Measurements from ENCODE around the gene ZNF488.

Gene ZNF488

DNA sequence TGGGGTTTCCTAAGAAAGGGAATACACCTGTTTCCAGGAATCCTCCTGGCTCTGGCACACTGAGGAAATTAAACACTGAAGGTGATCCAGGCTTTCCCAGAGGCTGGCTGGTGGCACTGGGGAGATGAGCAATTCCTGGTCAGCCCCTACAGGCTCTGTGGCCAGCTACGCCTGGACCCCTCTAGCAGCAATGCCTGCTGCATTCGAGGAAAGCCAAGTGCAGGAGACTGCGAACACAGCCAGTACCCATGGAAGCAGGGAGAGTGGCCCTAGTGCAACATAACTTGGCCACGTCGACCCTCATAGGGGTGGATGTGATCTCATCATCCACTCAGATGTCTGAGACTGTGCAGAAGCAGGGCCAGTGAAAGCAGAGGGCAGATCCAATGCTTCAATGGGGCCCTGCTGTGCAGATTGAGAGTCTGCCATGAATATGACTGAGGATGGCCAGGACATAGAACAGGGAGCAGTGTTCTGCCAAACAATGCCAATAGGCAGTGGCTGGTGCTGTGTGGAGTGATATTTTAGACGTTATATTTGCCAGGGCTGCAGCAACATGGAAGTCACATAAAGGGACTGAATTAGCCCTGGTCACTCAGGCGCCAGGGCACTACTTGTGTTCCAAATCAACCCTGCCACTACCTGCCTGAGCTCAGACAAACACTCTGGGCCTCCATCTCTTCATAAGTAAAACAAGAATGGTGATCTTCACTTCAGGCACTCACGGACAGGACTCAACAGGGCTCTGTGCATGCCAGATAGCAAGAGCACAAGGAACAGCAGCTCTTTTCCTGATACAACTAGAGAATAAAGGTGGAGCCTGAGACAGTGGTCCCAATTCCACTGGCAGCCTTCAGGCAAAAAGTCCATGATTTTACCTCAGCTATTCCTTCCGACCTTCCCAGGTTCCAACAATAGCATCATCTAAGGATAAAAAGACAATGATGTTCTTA, 2.4 kb downstream of the ZNF488 start:
- DNase-seq (ENCODE audit: low read depth, low spot score) = no peak

DNA sequence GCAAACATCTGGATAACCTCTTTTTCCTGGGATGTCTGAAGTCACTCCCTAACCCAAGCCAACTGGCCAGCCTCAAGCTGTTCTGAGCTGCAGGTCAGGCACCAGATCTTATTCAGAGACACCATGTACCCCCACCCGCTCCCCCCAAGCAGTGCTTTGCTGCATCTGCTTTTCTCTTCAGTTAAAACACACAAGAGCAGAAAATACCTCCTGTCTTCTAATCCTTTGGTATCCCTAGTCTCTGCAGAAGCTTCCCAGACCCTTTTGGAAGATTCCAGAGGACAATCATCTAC, 3.0 kb downstream of the ZNF488 start:
- DNase-seq (ENCODE audit: low read depth, low spot score) = no peak

DNA sequence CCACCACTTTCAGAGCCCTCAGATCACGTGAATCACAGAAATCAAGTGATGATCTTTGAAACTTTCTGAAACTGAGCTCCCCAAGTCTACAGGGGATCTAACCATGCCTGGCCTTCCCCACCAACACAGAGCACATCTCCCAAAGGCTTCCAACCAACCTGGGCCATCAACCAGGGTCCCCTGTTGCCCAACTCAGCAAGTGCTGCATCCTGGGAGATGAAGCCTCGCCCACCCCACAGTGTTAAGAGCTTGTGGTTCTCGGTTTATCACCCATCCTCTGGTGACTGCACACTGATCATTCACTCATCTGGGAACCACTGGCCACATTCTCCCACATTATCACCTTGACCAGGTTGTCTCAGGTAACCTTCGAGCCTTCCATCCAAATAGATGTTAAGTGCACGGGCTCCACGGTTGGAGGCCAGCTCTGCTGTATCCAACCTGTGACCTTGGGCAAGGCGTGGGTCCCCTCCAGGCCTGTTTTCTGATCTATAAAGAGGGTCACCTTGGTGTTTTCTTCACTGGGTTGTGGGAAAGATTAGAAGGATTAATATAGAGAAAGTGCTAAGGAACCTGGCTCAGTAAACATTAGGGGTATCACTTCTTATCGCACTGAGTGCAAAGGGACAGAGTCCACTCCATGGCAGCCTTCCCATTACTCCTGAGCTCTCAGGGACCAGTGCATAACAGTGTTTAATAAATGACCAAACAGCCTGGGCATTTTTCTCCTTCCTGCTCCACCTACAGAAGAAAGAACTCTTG, 3.6 kb downstream of the ZNF488 start:
- DNase-seq (ENCODE audit: low read depth, low spot score) = no peak

DNA sequence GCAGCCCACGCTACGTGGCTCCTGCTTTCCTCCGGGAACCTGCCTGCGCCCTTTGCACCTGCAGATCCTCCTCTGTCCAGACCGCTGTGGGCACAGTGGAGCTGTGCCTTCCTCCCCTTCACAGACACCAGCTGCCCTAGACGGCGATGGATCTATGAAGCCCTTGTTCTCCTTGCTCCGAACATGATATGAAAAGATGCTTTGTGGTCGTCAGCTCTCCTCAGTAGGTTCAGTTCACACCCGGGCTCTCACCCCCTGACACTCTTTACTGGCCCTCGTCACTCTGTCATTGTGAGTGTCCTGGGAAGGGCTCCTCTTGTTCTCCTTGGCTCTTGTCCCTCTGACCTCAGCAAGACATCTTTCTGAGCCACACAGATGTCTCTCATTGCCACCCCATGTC, 4.2 kb downstream of the ZNF488 start:
- no peak for DNase-seq (ENCODE audit: low read depth, low spot score)

DNA sequence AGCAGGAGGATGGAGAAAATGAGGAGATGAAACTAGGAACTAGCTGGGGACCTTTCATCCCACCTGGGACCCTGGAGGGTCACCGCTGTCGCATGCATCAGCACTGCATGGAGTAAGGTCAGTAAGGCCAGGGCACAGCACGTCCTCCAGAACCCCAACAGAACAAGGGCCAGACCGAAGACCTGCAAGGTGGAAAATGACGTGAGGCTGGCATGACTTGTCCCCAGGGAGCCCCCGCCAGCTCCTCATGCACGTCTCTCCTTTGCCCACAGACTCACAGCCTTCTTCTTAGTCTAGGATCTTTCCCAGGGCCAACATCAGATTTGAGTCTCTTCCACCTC, 4.7 kb downstream of the ZNF488 start:
- DNase-seq (ENCODE audit: low read depth, low spot score) = no peak

DNA sequence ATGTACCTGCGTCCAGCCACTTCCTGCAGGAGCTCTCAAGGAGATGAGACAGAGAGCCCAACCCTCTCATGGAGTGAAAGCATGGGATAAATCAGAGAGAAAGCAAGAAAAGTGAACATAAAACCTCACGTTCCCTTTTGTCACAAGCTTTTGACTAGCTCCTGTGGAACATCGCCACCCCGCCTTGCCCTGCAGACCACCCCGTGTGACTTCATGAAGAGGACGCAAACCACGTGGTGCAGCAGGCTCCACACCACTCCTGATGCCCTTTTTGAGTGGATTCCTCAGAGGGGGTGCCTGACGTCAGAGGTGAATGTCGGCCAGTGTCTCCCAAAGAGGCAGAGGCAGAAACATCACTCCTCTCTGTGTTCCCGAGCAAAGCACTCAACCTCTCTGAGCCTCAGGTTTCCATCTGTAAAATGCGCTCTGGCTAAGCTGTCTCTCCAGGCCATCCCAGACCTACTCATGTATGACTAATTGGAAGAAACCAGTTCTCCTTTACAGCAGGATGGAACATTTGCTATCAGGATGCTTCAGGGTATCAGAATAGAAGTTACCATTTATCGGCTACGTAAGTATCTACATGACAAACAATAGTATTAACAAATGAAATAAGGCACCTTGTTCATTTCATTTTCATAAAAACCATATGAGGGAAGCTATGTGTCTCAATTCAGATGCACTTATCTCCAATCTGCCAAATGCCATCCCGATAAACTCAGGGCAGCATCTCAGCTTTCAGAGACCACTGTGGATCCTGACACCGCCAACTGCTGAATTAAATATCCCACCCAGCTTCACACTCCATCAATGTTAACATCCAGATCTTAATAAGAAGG, 5.3 kb downstream of the ZNF488 start:
- no peak for DNase-seq (ENCODE audit: low read depth, low spot score)

DNA sequence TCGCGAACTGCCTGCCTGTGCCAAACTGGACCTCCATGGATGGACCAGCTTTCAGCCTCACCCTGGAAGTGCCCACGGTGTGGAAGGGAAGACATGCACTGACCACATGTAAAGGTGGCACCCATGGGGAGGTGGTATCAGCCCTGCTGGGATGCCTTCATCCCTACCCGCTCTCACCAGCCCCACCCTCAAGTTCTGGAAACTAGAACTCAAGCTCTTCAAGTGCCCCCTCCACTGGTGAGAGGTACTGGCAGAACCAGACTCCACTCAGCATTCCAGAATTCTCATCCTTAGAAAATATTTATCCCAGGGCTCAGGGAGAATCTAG, 5.9 kb downstream of the ZNF488 start:
- DNase-seq (ENCODE audit: low read depth, low spot score) = no peak

DNA sequence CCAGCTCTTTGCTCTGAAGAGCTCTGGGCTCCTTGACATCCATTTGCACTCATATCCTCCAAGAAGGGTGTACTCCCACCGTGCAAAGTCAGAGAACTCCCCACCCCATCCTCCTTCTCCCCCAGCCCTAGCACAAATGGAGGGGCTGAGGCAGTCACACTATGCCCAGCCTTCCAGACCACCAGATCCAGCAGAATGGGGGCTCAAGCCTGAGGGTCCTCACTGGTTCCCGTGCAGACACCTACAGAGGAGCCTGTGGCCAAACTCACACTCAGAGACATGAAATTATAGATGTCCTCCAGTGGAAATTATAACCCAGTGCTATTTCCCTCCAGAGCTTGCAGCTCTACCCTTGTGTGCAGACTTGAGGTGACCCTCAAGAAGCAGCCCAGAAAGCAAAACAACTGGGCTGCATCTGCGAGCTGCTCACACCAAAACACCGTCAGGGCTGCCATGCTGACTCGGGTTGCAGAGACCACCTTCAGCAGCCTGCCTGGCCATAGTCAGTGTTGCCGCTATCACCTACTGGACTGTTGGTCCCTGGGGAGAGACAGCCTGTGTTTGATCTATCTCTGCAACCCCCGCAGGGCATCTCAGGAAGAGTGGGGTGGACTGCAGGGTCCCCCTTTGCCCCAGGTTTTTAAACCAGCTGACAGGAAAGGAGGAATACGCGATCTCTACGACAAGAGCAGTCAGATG, 7.4 kb downstream of the ZNF488 start:
- DNase-seq (ENCODE audit: low read depth, low spot score) = no peak

DNA sequence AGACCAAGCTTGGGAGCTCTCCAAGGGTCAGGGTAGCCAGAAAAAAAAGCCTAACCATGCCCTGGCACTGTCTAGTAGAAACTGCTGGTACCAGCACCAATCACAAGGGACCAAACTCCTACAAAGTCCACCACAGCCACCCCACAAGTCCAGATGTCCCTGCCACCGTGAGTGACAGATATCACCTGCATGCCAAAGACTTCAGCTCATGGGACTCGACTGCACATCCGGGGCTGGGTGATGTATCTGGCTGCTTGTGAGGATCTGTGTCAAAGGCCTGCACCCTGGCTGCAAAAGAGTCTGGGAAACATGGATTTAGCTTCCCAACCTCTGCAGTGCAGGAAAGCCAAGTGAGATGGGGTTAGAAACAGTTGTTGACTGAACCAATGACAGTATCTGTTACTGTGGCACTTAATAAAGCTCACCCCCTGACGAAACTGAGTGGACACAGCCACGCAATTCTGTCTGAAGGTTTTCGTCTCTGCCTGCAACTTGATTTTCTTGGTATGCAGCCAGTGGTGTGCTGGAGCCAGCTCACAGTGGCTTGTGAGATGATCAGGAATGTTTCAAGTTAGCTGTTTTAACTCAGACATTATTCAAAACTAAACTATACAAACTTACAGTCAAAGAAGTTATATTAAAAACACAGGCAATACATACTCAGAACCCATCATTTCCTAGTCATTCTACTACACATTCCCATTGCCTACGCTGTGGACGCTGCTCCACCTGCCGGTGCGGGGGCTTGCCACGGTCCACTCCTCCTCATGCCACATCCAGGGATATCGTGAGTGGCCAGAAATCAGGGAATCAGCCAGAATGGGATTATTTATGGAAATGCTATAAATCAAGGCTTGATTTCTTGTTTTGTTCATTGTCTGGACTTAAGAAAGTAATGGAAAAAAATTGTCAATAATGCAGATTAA, 9.2 kb downstream of the ZNF488 start:
- no peak for DNase-seq (ENCODE audit: low read depth, low spot score)

DNA sequence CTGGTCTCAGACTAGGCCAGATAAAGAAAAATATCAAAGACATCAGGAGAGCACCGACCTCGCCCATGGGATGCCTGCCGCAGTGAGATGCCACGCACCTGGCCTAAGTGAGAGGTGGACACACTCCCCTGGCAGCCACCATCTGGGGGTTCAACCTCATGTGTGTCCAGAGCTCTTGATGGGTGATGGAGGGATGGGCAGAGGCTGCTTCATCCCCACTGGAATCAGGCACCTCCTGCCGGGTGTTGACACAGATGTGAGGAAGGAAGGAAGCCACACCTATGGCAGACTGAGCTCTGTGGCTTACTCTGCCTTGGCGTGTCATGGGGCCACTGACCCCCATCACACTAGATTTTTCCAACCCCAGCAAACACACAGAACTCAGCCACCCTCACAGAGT, 11.4 kb downstream of the ZNF488 start:
- no peak for DNase-seq (ENCODE audit: low read depth, low spot score)

DNA sequence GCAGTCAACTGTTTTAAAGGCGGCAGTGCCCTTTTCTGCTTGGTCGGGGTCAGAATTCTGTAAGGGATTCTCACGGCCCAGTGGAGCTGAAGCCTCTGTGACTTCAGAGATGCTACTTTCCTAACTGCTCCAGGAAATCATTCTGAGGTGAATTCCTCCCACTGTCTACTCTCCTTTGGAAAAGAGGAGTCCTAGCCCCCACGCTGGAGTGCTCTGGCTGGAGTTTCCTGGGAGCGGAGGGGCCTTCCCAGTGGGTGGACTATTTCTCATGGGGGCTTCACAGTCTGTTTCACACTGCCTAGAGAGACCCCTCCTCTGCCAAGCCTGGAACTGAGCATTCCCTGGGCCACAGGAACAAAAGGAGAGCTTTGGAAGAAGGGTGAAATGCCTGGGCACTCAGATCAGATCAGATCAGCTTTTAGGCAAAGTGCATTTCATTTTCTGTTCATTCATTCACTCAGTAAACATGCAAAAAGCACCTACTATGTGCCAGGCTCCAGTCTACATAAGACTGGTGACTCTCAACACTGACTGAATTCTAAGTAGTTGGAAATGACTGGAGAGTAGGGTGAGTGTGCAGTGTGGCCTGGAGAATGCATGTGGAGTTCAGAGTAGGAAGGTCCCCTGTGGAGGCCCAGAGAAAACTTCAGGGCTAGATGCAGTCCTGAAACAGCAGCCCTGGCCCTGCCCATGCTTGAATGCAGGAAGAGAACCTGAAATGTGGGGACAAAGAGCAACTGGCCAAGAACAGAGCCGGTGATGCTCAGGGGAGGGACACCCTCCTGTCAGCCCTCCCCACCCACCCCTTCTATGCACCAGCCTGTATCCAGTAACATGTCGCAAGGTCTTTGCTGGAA, 12.2 kb downstream of the ZNF488 start:
- no peak for DNase-seq (ENCODE audit: low read depth, low spot score)

DNA sequence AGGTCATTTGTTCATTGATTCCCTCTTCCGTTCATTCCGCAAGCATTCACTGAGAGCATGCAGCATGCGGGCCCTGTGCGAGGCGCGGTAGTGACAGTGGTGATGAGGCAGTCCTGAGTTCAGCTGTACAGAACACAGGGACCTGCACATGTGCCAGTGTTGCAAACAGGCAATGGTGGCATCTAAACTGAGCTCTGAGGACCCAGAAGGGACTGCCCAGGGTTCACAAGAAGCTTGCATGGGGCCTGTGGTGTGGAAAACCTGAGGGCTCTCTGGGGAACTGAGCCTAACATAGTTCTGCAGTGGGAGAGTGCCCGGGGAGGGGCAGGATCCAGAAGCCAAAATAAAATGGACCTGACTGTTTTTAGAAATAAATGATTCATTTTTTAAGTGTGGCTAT, 13.2 kb downstream of the ZNF488 start:
- DNase-seq (ENCODE audit: low read depth, low spot score) = no peak

DNA sequence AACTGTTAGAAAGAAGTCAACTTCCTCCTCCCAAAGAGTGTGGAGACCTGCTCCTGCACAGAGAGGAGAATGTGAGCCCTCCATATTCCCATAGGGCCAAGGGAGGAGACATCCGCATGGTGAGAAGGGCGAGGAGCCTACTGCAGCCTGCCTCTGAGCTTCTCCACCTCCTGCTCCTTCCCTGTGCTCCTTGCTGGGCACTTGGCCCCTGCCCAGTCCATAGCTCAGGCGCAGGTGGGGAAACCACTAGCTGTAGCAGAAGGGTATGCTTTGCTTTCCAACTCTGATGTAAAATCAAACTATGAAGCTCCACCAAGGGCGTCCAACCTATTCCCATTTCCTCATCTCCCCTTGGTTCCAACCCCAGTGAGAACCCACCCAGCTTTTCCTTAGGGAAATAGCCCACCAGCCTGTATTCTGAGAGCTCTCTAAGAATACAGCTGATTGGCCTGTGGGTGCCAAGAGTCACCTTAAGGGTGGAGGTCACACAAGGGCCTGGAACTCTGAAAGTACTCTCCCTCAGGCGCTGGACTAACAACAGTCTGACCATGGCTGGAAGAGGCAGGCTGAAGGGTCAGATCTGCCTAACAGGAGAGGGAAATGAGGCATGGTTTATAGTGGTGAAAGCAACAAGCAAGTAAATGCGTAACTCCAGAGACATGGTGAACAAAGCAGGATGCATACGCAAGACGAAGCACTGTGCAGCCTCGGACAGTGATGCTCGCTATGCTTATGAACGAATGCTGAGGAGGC, 13.9 kb downstream of the ZNF488 start:
- DNase-seq (ENCODE audit: low read depth, low spot score) = no peak

DNA sequence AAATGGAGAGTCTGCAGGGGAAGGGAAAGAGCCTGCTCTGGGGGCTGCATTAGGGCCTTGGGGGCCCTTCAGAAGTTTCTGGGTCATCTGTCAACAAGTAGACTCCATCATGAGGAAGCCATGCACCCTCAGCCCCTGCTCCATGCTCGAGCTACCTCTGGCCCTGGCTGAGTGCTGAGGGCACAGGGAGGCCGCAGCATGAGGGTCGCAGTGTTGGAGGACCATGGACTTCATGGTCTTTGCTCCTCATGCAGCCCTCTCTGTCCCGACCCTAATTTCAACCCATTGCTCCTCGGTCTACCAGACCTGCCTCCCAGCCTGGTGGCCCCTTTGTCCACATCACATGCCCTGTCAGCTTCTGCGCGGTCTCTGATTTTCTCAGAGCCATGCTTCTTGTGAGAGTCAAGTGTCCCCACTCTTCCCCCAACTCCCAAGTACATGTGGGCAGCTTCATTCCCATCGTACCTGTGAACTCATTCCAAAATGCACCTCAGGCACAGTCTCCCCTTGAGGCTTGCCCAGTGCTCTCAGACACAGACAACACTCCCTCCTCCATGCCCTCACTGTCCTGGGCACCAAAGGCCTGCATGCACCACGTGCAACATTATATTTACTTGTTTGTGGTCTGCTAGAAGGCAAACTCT, 14.7 kb downstream of the ZNF488 start:
- no peak for DNase-seq (ENCODE audit: low read depth, low spot score)

DNA sequence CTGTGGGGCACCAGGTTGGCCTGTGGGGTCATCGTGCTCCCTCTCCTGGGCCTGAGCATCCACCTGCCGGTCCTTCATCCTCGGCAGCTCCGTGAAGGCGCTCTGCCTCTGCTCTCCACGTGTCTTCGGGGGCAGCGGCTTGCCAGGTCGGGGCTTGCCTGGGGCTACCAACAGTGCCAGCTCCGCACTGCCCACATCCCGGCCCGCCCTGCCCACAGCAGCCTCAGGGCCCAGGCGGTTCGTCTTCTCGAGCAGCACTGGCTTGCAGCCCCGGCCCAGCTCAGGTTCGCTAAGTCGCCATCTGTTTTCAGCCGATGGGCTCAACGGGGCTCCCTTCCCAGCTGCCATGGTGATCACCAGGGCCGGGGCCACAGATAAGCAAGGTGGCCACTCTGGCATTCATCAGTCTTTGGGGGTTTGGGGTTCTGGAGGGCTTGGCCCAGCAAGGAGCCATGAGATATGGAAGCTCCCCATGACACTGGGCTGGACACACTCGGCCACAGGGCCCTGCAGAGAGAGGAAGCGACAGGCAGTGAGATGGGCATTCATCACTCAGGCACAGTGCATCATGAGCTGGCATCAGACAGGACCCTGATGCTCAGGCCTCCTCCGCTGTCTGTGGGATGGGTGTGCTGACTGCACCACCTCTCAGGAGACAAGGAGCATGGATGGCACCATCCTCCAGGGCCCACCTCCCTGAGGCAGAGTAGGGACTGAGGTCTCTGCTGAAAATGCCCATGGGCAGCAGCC, 15.5 kb downstream of the ZNF488 start:
- no peak for DNase-seq (ENCODE audit: low read depth, low spot score)

DNA sequence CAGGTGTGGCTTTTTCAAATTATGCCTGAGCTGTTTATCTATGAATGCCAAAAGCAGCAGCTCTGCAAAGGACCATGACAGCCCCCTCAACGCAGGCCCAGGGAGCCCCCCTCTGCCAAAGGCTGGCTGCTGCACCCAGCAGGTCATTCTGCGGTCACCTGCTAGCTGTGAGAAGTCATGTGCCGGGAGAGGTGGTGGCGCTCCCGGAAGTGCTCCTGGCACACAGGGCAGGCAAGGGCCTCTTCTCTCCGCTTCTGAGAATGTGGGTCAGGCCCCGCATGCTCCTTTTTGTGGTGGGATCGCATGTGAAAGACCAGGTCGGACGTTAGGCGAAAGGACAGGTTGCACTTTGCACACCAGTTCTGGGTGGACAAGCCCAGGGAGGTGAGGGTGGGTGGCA, 16.4 kb downstream of the ZNF488 start:
- DNase-seq (ENCODE audit: low read depth, low spot score) = no peak

DNA sequence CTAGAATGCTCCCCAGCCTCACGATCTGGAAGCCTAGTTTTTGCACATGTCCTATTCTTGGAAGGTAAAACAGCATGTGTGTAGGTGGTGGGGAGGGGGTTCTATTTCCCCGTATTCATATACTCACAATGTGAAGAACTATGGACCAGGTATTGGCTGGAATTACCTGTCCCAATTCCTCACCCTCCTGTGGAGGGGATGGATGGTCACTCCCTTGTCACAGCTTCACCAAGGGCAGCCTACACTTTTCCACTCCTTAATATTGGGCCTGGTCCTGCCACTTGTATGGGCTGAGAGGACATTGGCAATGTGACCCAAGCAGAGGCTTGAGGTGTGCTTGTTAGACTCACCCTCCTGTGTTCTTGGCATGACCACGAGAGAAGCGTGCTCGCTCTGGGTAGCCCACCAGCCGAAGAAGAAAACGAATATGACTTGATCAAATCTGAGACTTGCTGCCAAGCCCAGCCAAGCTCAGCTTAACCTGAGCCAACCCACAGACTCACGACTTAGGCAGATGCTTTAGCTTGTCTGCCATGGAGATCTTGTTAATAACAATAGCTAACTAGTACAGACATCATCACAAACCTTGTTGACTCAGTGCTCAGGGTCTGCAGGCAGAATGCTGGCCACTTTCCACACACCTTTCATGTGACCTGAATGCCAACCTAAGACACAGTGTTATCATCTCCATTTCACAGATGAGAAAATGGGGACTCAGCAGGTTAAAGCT, 17.2 kb downstream of the ZNF488 start:
- DNase-seq (ENCODE audit: low read depth, low spot score) = no peak
